GM21367 (cell line): ENCODE results near the gene FLYWCH2.
"Not testable (repeated sequence)": the region's sequence is repeated elsewhere in the genome, so short reads cannot be mapped to it uniquely, and the experiment has no call there.

Experiments
- ATAC-seq: cut with Tn5 transposase; IDR thresholded peaks from one replicate; pipeline ENCODE4 v1.9.1; 2021; ENCODE audit not compliant: unreplicated experiment

The FLYWCH2 gene

DNA sequence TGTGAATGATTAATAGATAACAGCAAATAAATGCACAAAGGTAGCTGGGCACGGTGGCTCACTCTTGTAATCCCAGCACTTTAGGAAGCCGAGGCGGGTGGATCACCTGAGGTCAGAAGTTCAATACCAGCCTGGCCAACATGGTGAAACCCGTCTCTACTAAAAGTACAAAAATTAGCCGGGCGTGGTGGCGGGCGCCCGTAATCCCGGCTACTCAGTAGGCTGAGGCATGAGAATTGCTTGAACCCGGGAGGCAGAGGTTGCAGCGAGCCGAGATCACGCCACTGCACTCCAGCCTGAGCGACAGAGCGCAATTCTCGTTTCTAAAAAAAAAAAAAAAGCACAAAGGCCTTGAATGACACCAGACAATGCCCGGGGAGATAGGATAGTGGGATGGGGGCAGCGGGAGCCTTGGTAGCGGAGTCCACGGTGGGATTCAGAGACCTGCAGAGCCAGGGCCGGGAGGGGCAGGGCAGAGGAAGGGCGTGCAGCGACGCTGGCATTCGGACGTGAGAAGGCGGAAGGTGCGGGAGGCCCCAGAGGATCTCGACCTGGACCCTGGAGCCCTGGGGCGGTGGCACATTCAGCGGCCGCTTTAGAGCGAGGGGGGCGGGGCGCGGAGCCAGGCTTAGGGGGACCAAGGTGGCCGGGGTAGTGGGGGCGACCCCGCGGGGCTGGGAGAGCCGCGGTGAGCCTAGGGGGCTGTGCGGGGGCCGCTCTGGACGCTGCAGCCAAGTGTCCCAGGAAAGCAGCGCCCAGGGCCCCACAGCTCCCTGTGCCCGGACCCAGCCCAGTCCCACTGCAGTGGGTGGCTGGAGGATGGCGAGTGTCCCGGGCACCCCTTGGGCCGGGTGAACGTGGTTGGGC, 999 bp upstream of the FLYWCH2 start:
- ATAC-seq = no peak

DNA sequence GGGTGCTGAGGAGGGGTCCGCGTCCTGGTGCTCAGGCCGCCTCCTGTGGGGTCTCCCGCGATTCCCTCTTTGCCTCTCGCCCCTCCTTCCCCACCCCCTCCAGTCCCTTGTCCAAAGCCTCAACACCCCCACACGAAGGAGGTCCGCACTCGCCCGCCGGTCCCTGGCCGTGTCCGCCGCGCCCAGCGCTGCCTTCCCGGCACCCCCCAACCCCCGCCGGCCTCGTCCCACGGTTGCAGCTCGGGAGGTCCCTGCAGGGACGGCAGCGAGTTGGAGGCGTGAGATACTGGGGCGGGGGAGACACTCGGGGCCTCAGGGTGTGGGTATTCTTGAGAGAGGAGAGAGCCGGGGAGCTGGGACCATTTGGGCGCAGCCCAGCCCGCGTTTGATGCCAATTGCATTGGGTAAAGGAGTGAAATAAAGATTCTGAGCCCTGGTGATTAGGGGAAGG, 468 bp downstream of the FLYWCH2 start:
- ATAC-seq = no peak

DNA sequence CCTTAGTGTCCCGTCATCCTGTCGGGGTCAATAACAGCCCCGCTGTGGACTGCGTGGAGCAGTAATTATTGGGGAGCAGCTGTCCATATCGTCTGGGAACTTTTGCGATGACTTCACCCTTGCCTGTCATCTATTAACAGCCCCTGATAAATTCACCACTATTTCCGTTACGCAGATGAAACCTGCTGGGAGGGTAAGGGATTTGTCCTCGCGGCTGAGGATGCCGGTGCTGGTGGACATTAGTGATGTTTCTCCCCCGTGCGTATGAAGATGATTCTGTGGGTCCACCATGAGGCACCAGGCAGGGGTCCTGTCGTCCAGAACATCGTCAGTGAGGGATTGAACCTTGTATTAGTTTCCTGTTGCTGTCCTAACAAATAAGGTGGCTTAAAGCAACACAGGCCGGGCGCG, 1.0 kb downstream of the FLYWCH2 start:
- no peak for ATAC-seq

DNA sequence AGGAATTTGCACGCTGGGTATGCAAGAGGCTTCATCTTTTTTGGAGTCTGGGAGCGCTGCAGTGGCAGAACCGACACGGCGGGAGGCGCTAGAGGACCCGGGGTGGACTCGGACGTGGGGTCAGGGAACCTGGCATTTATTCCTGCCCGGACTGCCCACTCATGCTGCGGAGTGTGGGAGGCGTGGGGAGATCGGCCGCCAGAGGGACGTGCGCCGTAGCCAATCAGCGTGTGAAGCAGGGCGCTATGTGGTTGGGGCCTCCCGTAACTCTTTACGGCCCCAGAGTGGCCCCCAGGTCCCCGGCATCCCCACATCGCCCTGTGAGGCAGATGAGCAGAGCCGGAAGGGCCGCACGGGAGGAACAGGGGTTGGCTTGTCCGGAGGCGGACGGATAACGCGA, 11.2 kb downstream of the FLYWCH2 start:
- no peak for ATAC-seq

DNA sequence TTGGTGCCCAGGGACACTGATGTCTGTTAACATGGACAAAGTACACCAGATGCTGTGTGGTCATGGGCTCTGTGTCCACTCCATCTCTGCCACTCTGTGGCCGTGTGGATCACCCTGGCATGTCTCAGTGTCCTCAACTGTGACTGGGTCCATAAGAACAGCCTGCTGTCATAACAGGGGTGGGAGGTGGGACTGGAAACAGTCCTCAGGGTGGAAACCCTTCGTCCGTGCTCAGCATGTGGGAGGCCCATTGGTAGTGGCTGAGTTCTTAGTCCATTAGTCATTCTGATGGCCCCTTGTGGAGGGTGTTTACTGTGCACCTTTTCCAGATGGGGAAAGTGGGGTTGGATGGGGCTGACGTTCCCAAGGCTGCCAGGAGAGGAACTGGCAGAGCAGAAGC, 12.8 kb downstream of the FLYWCH2 start:
- no peak for ATAC-seq

DNA sequence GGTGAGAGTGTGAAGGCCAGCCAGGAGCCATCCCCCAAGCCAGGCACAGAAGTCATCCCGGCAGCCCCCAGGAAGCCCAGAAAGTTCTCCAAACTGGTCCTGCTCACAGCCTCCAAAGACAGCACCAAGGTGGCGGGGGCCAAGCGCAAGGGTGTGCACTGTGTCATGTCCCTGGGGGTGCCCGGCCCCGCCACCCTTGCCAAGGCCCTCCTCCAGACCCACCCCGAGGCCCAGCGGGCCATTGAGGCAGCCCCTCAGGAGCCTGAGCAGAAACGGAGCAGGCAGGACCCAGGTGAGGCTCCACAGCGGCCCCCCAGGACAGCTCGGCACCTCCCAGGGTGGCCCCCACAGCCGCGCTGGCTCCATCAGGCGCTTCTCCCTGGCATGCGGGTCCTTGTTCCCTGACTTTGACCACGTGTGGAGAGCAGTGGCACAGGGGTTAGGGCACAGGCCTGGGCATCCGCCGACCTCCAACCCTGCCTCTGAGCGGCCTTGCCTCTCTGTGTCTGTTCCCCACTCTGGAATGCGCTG, 13.5 kb downstream of the FLYWCH2 start:
- ATAC-seq = no peak

DNA sequence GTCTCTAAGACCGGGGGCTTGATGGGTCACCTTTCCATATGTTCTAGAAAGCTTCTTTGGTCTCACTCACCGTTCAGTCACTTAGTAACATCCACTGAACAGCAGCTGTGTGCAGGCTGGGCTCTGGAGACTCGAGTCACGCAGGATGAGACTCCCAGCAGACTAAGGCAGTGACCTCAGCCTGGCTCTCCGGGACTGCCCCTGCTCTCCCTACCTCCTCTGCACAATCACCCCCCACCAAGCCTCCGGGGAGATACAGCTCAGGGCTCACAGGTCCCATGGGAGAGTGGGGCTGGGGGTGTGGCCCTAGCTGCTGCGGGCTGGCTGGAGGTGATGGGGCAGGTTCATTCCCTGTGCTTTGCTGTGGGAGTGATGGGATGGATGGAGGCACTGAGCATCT, 14.1 kb downstream of the FLYWCH2 start:
- no peak for ATAC-seq

DNA sequence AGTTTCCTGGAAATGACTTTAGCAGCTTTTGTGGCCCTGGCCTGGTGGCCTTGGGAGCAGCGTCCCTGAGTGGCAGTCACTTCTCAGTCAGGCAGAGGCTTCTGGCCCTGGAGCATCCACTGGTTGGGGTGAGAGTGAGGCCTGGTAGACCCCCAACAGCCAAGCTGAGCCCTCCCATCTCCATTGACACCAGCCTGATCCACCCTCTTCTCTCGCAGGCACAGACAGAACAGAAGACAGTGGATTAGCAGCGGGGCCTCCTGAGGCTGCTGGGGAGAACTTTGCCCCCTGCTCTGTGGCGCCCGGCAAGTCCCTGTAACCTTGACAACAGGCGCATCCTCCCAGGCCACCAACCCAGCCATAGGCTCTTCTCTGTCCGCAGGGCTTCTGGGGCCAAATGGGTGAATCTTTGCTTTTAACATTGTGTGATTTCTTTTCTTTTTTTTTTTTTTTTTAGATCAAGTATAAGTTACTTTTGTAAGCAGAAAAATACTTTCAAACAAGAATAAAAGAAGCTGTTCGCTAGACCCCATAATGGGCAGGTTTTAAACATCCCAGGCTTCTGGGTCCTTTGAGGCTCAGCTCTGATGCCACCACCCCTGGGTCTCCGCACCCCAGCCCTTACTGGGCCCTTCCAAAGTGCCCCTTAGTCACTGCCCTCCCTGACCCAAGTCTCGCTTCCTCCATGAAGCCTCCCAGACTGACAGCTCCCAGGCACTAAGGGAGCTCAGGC, 16.0 kb downstream of the FLYWCH2 start:
- no peak for ATAC-seq

DNA sequence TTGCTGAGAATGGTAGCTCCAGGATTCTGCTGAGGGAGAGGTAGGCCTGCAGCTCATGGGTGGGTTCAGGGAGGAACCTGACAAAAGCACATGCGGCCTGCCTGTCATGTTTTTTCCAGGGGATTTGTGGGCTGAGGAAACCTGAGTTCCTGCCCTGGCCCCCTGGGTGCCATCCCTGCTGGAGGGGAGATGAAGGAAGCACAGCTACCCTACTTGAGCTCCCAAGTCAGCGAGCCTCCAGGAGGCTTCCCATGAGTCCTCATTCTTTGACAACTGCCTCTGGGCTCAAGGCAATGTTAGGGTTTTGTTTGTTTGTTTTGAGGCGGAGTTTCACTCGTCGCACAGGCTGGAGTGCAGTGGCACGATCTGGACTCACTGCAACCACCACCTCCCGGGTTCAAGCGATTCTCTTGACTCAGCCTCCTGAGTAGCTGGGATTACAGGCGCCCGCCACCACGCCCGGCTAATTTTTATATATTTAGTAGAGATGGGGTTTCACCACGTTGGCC, 16.6 kb downstream of the FLYWCH2 start:
- ATAC-seq = no peak

DNA sequence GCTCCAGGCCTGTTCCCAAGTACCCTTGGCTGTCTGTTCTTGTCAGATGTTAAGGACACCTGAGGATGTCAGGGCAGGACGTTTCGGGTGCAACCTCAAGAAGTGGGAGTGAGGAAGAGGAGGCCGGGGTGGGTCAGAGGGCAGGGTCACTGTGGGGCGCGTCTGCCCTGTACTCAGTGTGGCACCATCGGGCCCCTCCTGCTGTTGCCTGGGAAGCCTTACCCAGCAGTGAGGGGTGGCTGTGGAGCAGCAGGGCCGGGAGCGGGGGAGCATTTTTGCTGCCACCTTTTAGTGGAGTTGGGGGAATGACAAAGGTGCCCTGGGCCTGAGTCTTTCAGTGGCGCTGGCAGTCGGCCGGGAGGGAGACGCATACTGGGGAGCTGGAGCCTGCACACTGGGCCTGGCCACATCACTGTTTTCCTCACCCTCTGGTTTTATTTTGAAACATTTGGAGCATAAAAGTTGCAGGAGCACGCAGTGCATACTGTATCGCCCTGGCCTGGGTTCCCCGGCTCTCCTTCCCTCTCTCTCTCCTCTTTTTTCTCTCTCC, 17.6 kb downstream of the FLYWCH2 start:
- no peak for ATAC-seq

DNA sequence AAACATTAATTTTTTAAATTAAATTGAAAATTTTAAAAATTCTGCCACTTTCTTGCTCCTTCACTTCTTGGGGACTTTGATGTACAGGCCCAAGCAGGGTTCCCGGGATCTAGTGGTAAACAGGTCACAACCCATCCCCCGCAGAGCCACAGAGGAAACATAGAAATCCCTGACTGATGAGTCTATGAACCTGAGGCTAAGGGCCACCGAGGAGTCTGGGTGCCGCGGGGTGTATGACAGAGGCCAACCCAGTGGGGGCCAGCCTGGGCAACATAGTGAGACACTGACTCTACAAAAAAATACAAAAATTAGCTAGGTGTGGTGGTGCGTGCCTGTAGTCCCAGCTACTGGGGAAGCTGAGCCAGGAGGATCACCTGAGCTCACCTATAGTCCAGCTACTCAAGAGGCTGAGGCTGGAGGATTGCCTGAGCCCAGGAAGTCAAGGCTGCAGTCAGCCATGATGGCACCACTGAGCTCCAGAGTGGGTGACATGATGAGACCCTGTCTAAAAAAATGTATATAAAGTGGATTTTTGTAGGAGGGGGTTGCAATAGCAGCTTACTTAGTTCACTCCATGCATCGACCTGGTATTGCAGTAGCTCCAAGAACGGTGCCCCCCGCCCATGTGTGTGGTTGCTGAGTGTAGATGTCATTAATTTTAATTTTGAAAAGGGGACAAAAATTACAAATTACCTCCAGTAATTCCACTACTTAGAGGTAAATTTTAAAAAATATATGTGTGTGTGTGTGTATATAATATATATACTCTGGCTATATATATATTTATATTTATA, 19.5 kb downstream of the FLYWCH2 start:
- ATAC-seq = no peak

DNA sequence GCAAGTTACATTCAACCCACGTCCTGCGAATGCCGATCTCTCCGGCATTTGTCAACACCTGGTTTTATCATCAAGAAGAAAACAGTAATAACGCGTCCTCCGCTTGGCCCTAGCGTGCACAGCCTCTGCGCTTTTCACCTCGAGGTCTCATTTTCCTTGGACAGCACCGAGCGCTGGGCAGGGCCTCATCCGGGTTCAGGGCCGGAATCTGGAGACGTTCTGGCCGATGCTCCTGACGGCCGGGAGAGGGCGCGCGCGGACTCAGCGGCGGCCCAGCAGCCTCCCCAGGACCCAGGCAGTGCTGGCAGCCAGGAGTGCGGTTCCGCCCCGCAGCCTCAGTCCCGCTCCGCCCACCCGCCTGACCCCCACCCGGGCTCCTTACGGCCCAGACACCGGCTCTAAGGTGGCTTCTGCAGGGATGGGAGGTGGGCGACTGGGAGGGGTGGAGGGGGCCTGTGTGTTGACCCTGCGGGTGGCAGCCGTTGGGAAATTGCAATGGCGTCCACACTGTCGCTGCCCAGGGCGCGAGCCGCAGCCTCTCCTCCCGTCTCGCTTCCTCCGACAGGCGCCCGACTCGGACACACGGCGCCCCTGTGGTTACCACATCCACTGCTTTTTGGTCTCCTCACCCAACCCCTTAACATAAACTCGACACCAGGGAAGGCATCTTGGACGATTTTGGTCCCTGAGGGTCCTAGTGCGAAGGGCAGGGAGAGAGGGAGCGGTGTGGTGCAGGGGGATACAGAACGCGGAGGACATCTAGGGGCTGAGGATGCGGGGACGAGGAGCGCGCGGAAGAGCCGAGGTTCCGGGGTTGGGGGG, 21.3 kb downstream of the FLYWCH2 start:
- ATAC-seq = no peak

DNA sequence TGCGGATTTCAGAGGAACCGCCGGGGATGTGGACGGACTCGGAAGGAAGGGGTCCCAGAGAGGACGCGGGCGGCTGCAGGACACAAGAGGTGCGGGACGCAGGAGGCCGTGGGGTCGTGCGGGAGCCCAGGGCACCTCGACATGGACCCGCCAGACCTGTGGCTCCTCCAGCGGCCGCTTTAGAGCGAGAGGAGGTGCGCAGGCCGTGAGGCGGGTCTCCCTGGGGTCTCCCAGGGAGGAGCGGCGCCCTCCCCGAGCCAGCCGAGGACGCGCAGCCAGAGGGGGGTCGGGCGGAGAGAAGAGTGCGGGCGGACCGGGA, 21.9 kb downstream of the FLYWCH2 start:
- peak; percentile 4 for ATAC-seq

DNA sequence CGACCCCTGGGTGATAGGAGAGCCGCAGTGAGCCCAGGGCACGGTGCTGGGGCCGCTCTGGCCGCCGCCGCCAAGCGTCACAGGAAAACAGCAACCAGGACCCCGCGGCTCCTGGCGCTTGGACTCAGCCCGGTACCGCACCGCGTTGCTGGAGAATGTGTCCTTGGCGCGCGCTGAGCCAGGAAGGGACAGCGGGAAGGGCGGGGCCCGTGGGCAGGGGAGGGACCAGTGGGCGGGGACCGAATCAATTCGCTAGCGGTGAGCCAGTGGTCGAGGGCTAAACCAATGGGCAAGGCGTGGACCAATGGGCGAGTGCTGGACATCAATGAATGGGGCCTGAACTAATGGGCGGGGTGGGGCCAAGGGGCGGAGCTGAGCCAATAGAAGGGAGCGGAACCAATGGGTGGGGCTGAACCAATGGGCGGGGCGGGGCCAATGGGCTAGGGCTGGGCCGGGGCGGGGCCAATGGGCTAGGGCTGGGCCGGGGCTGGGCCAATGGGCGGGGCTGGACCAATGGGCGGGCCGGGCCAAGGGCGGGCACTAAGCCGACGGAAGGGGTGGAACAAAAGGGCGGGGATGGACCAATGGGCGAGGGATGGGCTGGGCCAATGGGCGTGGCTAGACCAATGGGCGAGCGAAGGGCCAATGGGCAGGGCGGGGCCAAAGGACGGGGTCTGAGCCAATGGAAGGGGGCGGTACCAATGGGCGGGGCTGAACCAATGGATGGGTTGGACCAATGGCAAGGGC, 22.4 kb downstream of the FLYWCH2 start:
- ATAC-seq = peak; percentile 64

DNA sequence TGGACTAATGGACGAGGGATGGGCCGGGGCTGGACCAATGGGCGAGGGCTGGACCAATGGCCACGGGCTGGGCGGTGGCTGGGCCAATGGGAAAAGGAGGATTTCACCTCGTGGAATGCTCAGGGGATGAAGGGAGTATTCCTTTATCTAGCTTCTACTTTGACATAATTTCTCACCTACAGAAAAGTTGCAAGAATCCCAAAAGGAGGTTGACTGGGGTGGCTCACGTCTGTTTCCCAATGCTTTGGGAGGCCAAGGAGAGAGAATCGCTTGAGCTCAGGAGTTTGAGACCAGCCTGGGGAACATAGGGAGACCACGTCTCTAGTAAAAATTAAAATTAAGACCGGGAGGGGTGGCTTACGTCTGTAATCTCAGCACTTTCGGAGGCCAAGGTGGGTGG, 23.0 kb downstream of the FLYWCH2 start:
- no peak for ATAC-seq

DNA sequence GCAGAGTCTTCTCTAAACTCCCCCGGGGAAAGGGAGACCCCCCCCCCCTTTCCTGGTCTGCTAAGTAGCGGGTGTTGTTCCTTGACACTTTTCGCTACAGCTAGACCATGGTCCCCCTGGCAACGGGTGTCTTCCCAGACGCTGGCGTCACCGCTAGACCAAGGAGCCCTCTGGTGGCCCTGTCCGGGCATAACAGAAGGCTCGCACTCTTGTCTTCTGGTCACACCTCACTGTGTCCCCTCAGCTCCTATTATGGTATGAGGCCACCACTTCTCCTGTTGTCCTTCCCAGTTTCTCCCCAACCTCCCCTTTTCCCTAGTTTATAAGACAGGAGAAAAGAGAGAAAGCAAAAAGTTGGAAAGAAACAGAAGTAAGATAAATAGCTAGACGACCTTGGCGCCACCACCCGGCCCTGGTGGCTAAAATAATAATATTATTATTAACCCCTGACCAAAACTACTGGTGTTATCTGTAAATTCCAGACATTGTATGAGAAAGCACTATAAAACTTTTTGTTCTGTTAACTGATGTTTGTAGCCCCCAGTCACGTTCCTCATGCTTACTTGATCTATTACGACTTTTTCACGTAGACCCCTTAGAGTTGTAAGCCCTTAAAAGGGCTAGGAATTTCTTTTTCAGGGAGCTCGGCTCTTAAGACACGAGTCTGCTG, 24.2 kb downstream of the FLYWCH2 start:
- not testable (repeated sequence) for ATAC-seq

DNA sequence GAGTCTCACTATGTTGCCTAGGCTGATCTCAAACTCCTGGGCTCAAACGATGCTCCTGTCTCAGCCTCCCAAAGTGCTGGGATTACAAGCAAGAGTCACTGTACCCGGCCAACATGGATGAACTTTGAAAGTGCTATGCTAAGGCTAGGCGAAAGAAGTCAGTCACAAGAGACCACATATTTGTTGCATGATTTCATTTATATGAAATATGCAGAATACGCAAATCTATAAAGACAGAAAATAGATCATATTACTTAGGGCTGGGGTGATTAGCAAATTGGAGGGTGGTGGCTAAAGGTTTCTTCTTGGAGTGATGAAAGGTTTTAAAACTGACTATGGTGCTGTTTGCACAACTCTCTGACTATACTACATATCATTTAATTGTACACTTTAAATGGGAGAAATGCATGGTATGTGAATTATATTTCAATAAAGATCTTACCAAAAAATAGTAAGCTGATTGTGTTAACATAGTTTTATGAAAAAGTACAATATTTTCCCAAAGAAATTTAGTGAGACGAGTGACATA, 27.5 kb downstream of the FLYWCH2 start:
- ATAC-seq = no peak

DNA sequence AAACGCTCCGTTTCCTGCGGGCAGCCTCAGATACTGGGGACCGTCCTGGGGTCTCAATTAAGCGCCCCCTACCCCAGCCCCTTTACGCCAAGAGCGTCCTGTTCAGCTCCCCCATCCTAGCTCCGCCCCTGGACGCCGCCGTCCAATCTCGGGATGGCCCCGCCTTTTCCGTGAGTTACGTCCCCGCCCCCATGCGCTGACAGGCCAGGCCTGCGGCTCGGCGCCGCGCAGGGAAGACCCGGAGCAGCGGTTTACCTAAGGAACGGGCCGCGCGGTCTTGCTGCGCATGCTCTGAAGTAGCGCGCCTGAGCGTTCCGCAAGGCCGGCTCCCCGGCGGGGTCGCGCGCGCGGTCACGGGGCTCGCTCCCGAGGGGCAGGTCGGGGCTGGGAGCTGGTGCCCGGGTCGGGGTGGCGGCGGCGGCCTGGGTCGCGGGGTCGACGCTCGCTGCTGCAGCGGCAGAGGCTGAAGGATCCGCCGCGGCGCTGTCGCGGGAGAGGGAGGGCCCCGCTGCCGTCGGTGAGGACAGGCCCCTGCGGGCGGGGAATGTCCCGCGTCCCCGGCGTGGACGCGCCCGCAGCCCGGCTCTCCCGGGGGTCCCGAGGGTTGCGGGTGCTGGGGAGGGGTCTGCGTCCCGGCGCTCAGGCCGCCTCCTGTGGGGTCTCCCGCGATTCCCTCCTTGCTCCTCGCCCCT, 28.8 kb downstream of the FLYWCH2 start, which contains the start of gene FLYWCH1:
TSS of gene FLYWCH1 (plus strand) at position 294 of the 692 bp plus-strand sequence. CDS start 17,755 bp downstream, outside the sequence.
- ATAC-seq = peak; percentile 91
